ENCODE data around the gene ZKSCAN1.

Gene ZKSCAN1

DNA sequence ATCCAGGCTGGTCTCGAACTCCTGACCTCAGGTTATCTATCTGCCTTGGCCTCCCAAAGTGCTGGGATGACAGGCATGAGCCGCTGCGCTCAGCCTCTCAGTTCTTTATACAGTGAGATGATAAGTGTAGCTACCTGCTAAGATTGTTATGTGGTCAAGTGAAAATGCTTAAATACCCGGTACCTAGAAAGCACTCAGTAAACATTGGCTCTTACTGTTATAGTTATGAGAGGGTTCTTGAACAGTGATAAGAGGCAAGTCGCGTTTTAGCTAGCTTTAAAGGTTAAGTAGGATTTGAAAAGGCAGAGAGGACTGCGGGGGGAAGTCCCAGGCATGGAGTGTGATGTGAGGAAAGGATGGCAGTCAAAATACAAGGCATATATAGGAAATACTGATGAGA lies 4.5 kb downstream of the ZKSCAN1 start:
- Histone ChIP-seq H2BK5ac (ENCODE audit: low read depth, low read length, poor library complexity) (no peak overlapping the region), H3K27me3 (ENCODE audit: insufficient read depth, low read length) (no peaks in the 10 kb centered on the region), H3K36me3 (ENCODE audit: control insufficient read depth in 1 of 2, insufficient read depth in 2 of 2, low read length in 2 of 2) (peaks cover 21 to 26% of the 10 kb centered on the region in 2 experiments), H3K23ac (ENCODE audit: low read length) (no peak overlapping the region), H2AFZ (ENCODE audit: insufficient read depth, low read length, poor library complexity) (no peak overlapping the region), H3K14ac (ENCODE audit: low read length) (no peak overlapping the region), H2BK12ac (ENCODE audit: low read length) (no peak overlapping the region), H3K4me3 (ENCODE audit: low read depth, low read length) (no peak overlapping the region), H3K4me1 (ENCODE audit: control insufficient read depth in 1 of 2, insufficient read depth in 2 of 2, low read length in 2 of 2) (no peaks in the 10 kb centered on the region), H4K91ac (ENCODE audit: low read depth, low read length) (no peak overlapping the region), H3K9ac (ENCODE audit: low read length) (no peak overlapping the region), H3K4me2 (ENCODE audit: low read length) (no peak overlapping the region), H3K27ac (ENCODE audit: low read depth, low read length) (no peak overlapping the region), H4K12ac (ENCODE audit: low read depth, low read length) (no peak overlapping the region), H4K8ac (ENCODE audit: low read depth, low read length) (no peak overlapping the region), H2BK120ac (ENCODE audit: insufficient read depth, low read length, poor library complexity) (no peak overlapping the region), H3K79me1 (ENCODE audit: low read length) (peaks cover 7% of the 10 kb centered on the region), H3K4ac (ENCODE audit: low read depth, low read length) (peak overlapping the region; percentile 51), H2AK5ac (ENCODE audit: low read length) (no peak overlapping the region), H3K18ac (ENCODE audit: low read length) (no peak overlapping the region), H3K9me3 (ENCODE audit: insufficient read depth, low read depth, low read length) (no peaks in the 10 kb centered on the region), H3K79me2 (ENCODE audit: control insufficient read depth, insufficient read depth, low read length, poor library complexity) (peaks cover 9% of the 10 kb centered on the region)
- DNase-seq: no peak
- WGBS (ENCODE audit: extremely low coverage, insufficient coverage, insufficient read length): no CpG with 5 or more reads among the region's 7 CpGs

DNA sequence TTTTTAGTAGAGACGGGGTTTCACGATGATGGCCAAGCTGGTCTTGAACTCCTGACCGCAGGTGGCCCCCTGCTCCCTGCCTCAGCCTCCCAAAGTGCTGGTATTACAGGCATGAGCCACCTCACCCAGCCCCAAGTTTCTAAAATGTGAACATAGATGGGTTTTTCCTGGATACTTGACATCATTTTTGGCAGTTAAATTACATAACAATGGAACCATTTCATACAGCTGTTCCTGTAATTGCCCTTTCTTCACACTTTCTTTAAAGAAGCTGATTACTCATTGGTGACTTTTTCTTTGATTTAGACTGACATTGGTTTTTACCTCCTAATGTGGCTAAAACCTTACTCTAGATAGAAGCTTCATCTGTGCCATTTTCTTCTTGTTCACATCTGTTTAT lies 5.9 kb downstream of the ZKSCAN1 start:
- Histone ChIP-seq H2BK12ac (ENCODE audit: low read length) (no peak overlapping the region), H3K9ac (ENCODE audit: low read length) (no peak overlapping the region), H4K91ac (ENCODE audit: low read depth, low read length) (no peak overlapping the region), H3K4me2 (ENCODE audit: low read length) (no peak overlapping the region), H3K4me1 (ENCODE audit: control insufficient read depth in 1 of 2, insufficient read depth in 2 of 2, low read length in 2 of 2) (no peaks in the 10 kb centered on the region), H4K8ac (ENCODE audit: low read depth, low read length) (no peak overlapping the region), H2BK5ac (ENCODE audit: low read depth, low read length, poor library complexity) (no peak overlapping the region), H3K79me2 (ENCODE audit: control insufficient read depth, insufficient read depth, low read length, poor library complexity) (peaks cover 2% of the 10 kb centered on the region), H3K79me1 (ENCODE audit: low read length) (no peaks in the 10 kb centered on the region), H3K9me3 (ENCODE audit: insufficient read depth, low read depth, low read length) (no peaks in the 10 kb centered on the region), H2AK5ac (ENCODE audit: low read length) (no peak overlapping the region), H2AFZ (ENCODE audit: insufficient read depth, low read length, poor library complexity) (no peak overlapping the region), H3K18ac (ENCODE audit: low read length) (no peak overlapping the region), H3K14ac (ENCODE audit: low read length) (no peak overlapping the region), H3K4ac (ENCODE audit: low read depth, low read length) (no peak overlapping the region), H3K4me3 (ENCODE audit: low read depth, low read length) (no peak overlapping the region), H3K36me3 (ENCODE audit: control insufficient read depth in 1 of 2, insufficient read depth in 2 of 2, low read length in 2 of 2) (peaks cover 26 to 33% of the 10 kb centered on the region in 2 experiments), H2BK120ac (ENCODE audit: insufficient read depth, low read length, poor library complexity) (no peak overlapping the region), H4K12ac (ENCODE audit: low read depth, low read length) (no peak overlapping the region), H3K23ac (ENCODE audit: low read length) (no peak overlapping the region), H3K27me3 (ENCODE audit: insufficient read depth, low read length) (no peaks in the 10 kb centered on the region), H3K27ac (ENCODE audit: low read depth, low read length) (no peak overlapping the region)
- no CpG with 5 or more reads among the region's 3 CpGs for WGBS (ENCODE audit: extremely low coverage, insufficient coverage, insufficient read length)
- DNase-seq: no peak

DNA sequence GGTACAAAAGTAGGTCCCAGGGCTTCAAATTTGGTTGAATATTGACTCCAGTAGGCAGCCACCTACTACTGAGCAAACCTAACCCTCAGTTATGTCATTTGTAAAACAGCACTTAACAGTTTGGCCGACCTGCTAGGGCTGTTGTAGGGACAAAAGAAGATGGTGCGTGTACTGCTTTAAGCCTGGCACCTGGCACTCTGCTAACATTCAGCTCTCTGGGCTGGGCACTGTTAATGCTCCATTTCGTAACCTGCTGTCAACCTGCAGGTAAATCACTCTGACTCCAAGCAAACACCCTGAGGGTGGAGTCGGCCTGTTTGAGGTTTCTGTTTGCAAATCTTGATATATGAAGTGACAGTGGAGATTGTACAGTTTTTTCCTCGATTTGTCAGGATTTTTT lies 7.2 kb downstream of the ZKSCAN1 start:
- H3K79me1 ChIP-seq (ENCODE audit: low read length): no peaks in the 10 kb centered on the region
- H3K36me3 ChIP-seq (ENCODE audit: control insufficient read depth in 1 of 2, insufficient read depth in 2 of 2, low read length in 2 of 2): peaks cover 33 to 40% of the 10 kb centered on the region in 2 experiments
- no peaks in the 10 kb centered on the region for H3K79me2 ChIP-seq (ENCODE audit: control insufficient read depth, insufficient read depth, low read length, poor library complexity)
- H3K4me1 ChIP-seq (ENCODE audit: control insufficient read depth in 1 of 2, insufficient read depth in 2 of 2, low read length in 2 of 2): no peaks in the 10 kb centered on the region
- H3K4ac ChIP-seq (ENCODE audit: low read depth, low read length): no peak overlapping the region
- H2AFZ ChIP-seq (ENCODE audit: insufficient read depth, low read length, poor library complexity): no peak overlapping the region
- no peak overlapping the region for H3K27ac ChIP-seq (ENCODE audit: low read depth, low read length)
- no peak overlapping the region for H3K9ac ChIP-seq (ENCODE audit: low read length)
- no peak overlapping the region for H2AK5ac ChIP-seq (ENCODE audit: low read length)
- H4K12ac ChIP-seq (ENCODE audit: low read depth, low read length): no peak overlapping the region
- H3K27me3 ChIP-seq (ENCODE audit: insufficient read depth, low read length): no peaks in the 10 kb centered on the region
- no peak overlapping the region for H2BK120ac ChIP-seq (ENCODE audit: insufficient read depth, low read length, poor library complexity)
- H3K4me2 ChIP-seq (ENCODE audit: low read length): no peak overlapping the region
- WGBS (ENCODE audit: extremely low coverage, insufficient coverage, insufficient read length): no CpG with 5 or more reads among the region's 5 CpGs
- DNase-seq: peak; percentile 70 to 78
- H4K8ac ChIP-seq (ENCODE audit: low read depth, low read length): no peak overlapping the region
- no peaks in the 10 kb centered on the region for H3K9me3 ChIP-seq (ENCODE audit: insufficient read depth, low read depth, low read length)
- no peak overlapping the region for H2BK12ac ChIP-seq (ENCODE audit: low read length)
- no peak overlapping the region for H2BK5ac ChIP-seq (ENCODE audit: low read depth, low read length, poor library complexity)
- no peak overlapping the region for H3K23ac ChIP-seq (ENCODE audit: low read length)
- no peak overlapping the region for H4K91ac ChIP-seq (ENCODE audit: low read depth, low read length)
- H3K14ac ChIP-seq (ENCODE audit: low read length): no peak overlapping the region
- H3K4me3 ChIP-seq (ENCODE audit: low read depth, low read length): no peak overlapping the region
- H3K18ac ChIP-seq (ENCODE audit: low read length): no peak overlapping the region

DNA sequence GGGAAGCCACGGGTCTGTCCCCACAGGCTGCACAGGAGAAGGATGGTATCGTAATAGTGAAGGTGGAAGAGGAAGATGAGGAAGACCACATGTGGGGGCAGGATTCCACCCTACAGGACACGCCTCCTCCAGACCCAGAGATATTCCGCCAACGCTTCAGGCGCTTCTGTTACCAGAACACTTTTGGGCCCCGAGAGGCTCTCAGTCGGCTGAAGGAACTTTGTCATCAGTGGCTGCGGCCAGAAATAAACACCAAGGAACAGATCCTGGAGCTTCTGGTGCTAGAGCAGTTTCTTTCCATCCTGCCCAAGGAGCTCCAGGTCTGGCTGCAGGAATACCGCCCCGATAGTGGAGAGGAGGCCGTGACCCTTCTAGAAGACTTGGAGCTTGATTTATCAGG lies 8.1 kb downstream of the ZKSCAN1 start:
- Histone ChIP-seq H3K23ac (ENCODE audit: low read length) (no peak overlapping the region), H3K79me2 (ENCODE audit: control insufficient read depth, insufficient read depth, low read length, poor library complexity) (no peaks in the 10 kb centered on the region), H3K79me1 (ENCODE audit: low read length) (no peaks in the 10 kb centered on the region), H2AK5ac (ENCODE audit: low read length) (no peak overlapping the region), H3K4me2 (ENCODE audit: low read length) (no peak overlapping the region), H3K18ac (ENCODE audit: low read length) (no peak overlapping the region), H2BK120ac (ENCODE audit: insufficient read depth, low read length, poor library complexity) (no peak overlapping the region), H3K4me1 (ENCODE audit: control insufficient read depth in 1 of 2, insufficient read depth in 2 of 2, low read length in 2 of 2) (no peaks in the 10 kb centered on the region), H3K9ac (ENCODE audit: low read length) (peak overlapping the region; percentile 68), H2BK12ac (ENCODE audit: low read length) (no peak overlapping the region), H2BK5ac (ENCODE audit: low read depth, low read length, poor library complexity) (no peak overlapping the region), H4K12ac (ENCODE audit: low read depth, low read length) (no peak overlapping the region), H4K8ac (ENCODE audit: low read depth, low read length) (no peak overlapping the region), H3K27me3 (ENCODE audit: insufficient read depth, low read length) (no peaks in the 10 kb centered on the region), H3K9me3 (ENCODE audit: insufficient read depth, low read depth, low read length) (no peaks in the 10 kb centered on the region), H3K14ac (ENCODE audit: low read length) (no peak overlapping the region), H3K4me3 (ENCODE audit: low read depth, low read length) (no peak overlapping the region), H3K36me3 (ENCODE audit: control insufficient read depth in 1 of 2, insufficient read depth in 2 of 2, low read length in 2 of 2) (peaks cover 38 to 44% of the 10 kb centered on the region in 2 experiments), H2AFZ (ENCODE audit: insufficient read depth, low read length, poor library complexity) (no peak overlapping the region), H3K27ac (ENCODE audit: low read depth, low read length) (no peak overlapping the region), H3K4ac (ENCODE audit: low read depth, low read length) (no peak overlapping the region), H4K91ac (ENCODE audit: low read depth, low read length) (no peak overlapping the region)
- no peak for DNase-seq
- no CpG with 5 or more reads among the region's 12 CpGs for WGBS (ENCODE audit: extremely low coverage, insufficient coverage, insufficient read length)

All from trophoblast cell (in vitro differentiated cells and primary cell).